HepG2 (cell line): ENCODE results near the gene METTL26. TPM values are rescaled to one million over a fixed set of nuclear protein-coding genes. Genes with fewer than 3 reads are reported as not detected.
A peak's percentile ranks its signal among the peaks of the same experiment; 100 is the strongest.

Experiments used
- ATAC-seq: fragments of 200-7000 bp; cut with Tn5 transposase; 3 replicates; pipeline ENCODE4 v1.9.1; 2020; ENCODE audit warnings: mild to moderate bottlenecking, moderate library complexity
- BruUV-seq: library from RNA; stranded (reverse); fragments of 400-500 nt; replicated peaks from 2 replicates; lab custom pipeline; 2021; lab: Mats Ljungman, UMichigan
- CTCF ChIA-PET: fragments of 300-600 bp; formaldehyde crosslinking; extraction: SDS; loops from one replicate; lab custom pipeline; 2021; ENCODE audit warnings: low total read pairs, inconsistent platforms, low intra/inter-chr PET ratio; lab: Yijun Ruan, JAX
- POLR2A ChIA-PET: fragments of 350-600 bp; sonication (Branson Sonifier 250); formaldehyde crosslinking; loops from one replicate; lab custom pipeline; 2020; ENCODE audit warnings: antibody characterized with exemption, inconsistent platforms; lab: Yijun Ruan, JAX
- DNase-seq: peaks from one replicate; pipeline ENCODE4 v3.0.0-alpha.2; 2015; ENCODE audit warnings: low spot score
- FAIRE-seq: peaks from 3 replicates; lab custom pipeline; 2011; peaks lifted over from hg19 to GRCh38; lab: Jason Lieb, UNC
- H2AFZ ChIP-seq: one replicate; pipeline ENCODE4 v1.6.1; 2011; ENCODE audit warnings: low read length, inconsistent platforms
- H3K27ac ChIP-seq: fragments of 300-600 bp; 3 replicates; pipeline ENCODE4 v1.8.0; 2011; ENCODE audit warnings: mixed run types, mild to moderate bottlenecking, mixed read lengths, low read length, inconsistent platforms; ENCODE audit not compliant: insufficient read depth; ENCODE audit errors: extremely low read length
- H3K27me3 ChIP-seq, 2 experiments: fragments of 200-600 bp in 1 of 2; 2 replicates in 1 of 2; 3 replicates in 1 of 2; pipeline versions ENCODE4 v1.6.0 to v1.8.0; 2011; ENCODE audit warnings: low read length in 2 of 2, mild to moderate bottlenecking in 2 of 2, moderate library complexity in 2 of 2, inconsistent platforms in 1 of 2; ENCODE audit not compliant: insufficient read depth in 2 of 2, control insufficient read depth in 1 of 2
- H3K36me3 ChIP-seq, 2 experiments: fragments of 200-600 bp in 1 of 2; replicated peaks in 1 of 2; 2 replicates in 1 of 2; 3 replicates in 1 of 2; pipeline versions ENCODE4 v1.5.1 to v1.8.0; 2011; ENCODE audit warnings: low read length in 2 of 2, inconsistent platforms in 1 of 2; ENCODE audit not compliant: insufficient read depth in 2 of 2, control insufficient read depth in 1 of 2
- H3K4me1 ChIP-seq: 2 replicates; pipeline ENCODE4 v1.5.1; 2012; ENCODE audit warnings: low read length, inconsistent platforms; ENCODE audit not compliant: insufficient read depth
- H3K4me2 ChIP-seq: 2 replicates; pipeline ENCODE4 v1.6.0; 2011; ENCODE audit warnings: low read depth, low read length, inconsistent platforms
- H3K4me3 ChIP-seq, 3 experiments: fragments of 200-600 bp in 1 of 3; sonication (generic), shearing (Covaris generic) in 1 of 3; replicated peaks in 1 of 3; 2 replicates each; pipeline ENCODE4 v1.5.1; 2011 to 2016; ENCODE audit warnings: low read length in 3 of 3, inconsistent platforms in 2 of 3, low read depth in 2 of 3, mild to moderate bottlenecking in 2 of 3, control low read depth in 1 of 3, mixed read lengths in 1 of 3; ENCODE audit not compliant: insufficient read depth in 1 of 3
- H3K79me2 ChIP-seq: one replicate; pipeline ENCODE4 v1.6.1; 2011; ENCODE audit warnings: low read length, inconsistent platforms; ENCODE audit not compliant: insufficient read depth
- H3K9ac ChIP-seq: 2 replicates; pipeline ENCODE4 v1.6.0; 2011; ENCODE audit warnings: mild to moderate bottlenecking, low read depth, low read length, inconsistent platforms; ENCODE audit not compliant: insufficient read depth
- H3K9me3 ChIP-seq: 2 replicates; pipeline ENCODE4 v1.5.1; 2012; ENCODE audit warnings: mild to moderate bottlenecking, low read length
- H4K20me1 ChIP-seq: 2 replicates; pipeline ENCODE4 v1.6.0; 2011; ENCODE audit warnings: inconsistent platforms, mild to moderate bottlenecking, low read length, moderate library complexity; ENCODE audit not compliant: insufficient read depth
- AGO2 ChIP-seq: fragments of 200-400 bp; formaldehyde crosslinking; optimal IDR thresholded peaks from 2 replicates; pipeline ENCODE3; 2017; ENCODE audit warnings: mild to moderate bottlenecking, low read depth, low read length, moderate library complexity
- HNRNPL ChIP-seq: fragments of 200-400 bp; formaldehyde crosslinking; IDR thresholded peaks from 2 replicates; pipeline ENCODE4 v1.6.1; 2017; ENCODE audit warnings: mild to moderate bottlenecking, low read depth, low read length
- KMT2A ChIP-seq: sonication (generic); formaldehyde crosslinking; IDR thresholded peaks from 2 replicates; pipeline ENCODE4 v1.4.0; 2020; ENCODE audit warnings: missing genetic modification reagents
- SETDB1 ChIP-seq: sonication (generic); formaldehyde crosslinking; IDR thresholded peaks from 2 replicates; pipeline ENCODE4 v1.5.1; 2020; ENCODE audit warnings: missing genetic modification reagents, mild to moderate bottlenecking, borderline replicate concordance
- ZNF205 ChIP-seq: IDR thresholded peaks from 2 replicates; pipeline ENCODE4 v1.6.1; 2018; ENCODE audit warnings: missing biosample characterization, missing genetic modification reagents
- ZNF275 ChIP-seq: sonication (generic); formaldehyde crosslinking; IDR thresholded peaks from 2 replicates; pipeline ENCODE4 v1.8.0; 2022; ENCODE audit warnings: missing genetic modification reagents, mild to moderate bottlenecking, inconsistent platforms, borderline replicate concordance
- WGBS: methylation state at CpG from one replicate; pipeline ENCODE4 v1.1.6; 2017; ENCODE audit warnings: low lambda C conversion rate; 5-methylcytosine and 5-hydroxymethylcytosine counted together
- in situ Hi-C: cut with HindIII; loops from 2 replicates; pipeline ENCODE4 v1.10.0; 2017; ENCODE audit warnings: low pct_unique_long_range_greater_than_20kb; ENCODE audit not compliant: extremely low pct_ligation_motif_present
- intact Hi-C: fragments of 100-400 bp; cut with micrococcal nuclease; formaldehyde crosslinking; loops from one replicate; pipeline ENCODE4 v1.10.0; 2022; ENCODE audit not compliant: unreplicated experiment
- polyA plus RNA-seq, 8 experiments: library from polyadenylated mRNA; depleted of rRNA in 3 of 8; stranded (reverse) in 7 of 8; unstranded in 1 of 8; fragments of >200 nt; fragmentation: Illumina TruSeq in 4 of 8; extraction: Trizol in 4 of 8; gene quantifications; 2 replicates each; pipeline versions ENCODE4 v1.2.1 to v1.2.3, GENCODE V29; 2011 to 2016; ENCODE audit warnings: low read depth in 4 of 8, missing spikeins in 1 of 8, mixed read lengths in 1 of 8; ENCODE audit not compliant: insufficient read depth in 1 of 8
- total RNA-seq, 5 experiments: library from RNA; depleted of rRNA; stranded (reverse); fragments of >200 nt; fragmentation: Illumina TruSeq; extraction: Trizol; gene quantifications; 2 replicates each; pipeline ENCODE4 v1.2.3, GENCODE V29; 2016; ENCODE audit warnings: low read depth in 1 of 5
- TF ChIP-seq, protein P1 (sequence below): sonication (generic); formaldehyde crosslinking; IDR thresholded peaks from 2 replicates; pipeline ENCODE4 v1.4.0; 2020; ENCODE audit warnings: missing genetic modification reagents

The METTL26 gene
- total and polyA plus RNA-seq, 2 of the 13 experiments (the other 11 are each of a cell fraction or from before 2014, with no cell fraction given) = 65.5 to 70.1 TPM

- Histone ChIP-seq H3K79me2 (peaks cover 4% of the 10 kb centered on the region), H3K36me3 (peaks cover 2 to 3% of the 10 kb centered on the region in 2 experiments; a peak in 1 of 5 replicates), H3K4me2 (no peak overlapping the region), H3K27me3 (no peaks in the 10 kb centered on the region), H2AFZ (no peak overlapping the region), H3K27ac (peak overlapping the region; percentile 58), H3K4me1 (peaks cover 50% of the 10 kb centered on the region), H3K9ac (no peak overlapping the region), H3K9me3 (no peaks in the 10 kb centered on the region), H4K20me1 (no peaks in the 10 kb centered on the region), H3K4me3 (no peak overlapping the region)
- in situ Hi-C loops (no loop called here), intact Hi-C loops (no loop called here)
- ChIA-PET POLR2A (interaction anchor here (1.8 kb wide), 1 partner anchor 9 kb away, joined by 4 read pairs; no protein-coding TSS in a partner anchor), CTCF (no interaction called here)
- BruUV-seq = no TSS peak
- WGBS = 92% methylated on average over 22 of the region's 28 CpGs
- no peak for FAIRE-seq
- no peak for ATAC-seq
- no peak for DNase-seq
- TF ChIP-seq ZNF205 (CRISPR knock-in tag) (no peak), HNRNPL (0 out of 2 replicates have a peak, but pooled peaks have one; percentile 40)
- TF ChIP-seq, protein P1, sequence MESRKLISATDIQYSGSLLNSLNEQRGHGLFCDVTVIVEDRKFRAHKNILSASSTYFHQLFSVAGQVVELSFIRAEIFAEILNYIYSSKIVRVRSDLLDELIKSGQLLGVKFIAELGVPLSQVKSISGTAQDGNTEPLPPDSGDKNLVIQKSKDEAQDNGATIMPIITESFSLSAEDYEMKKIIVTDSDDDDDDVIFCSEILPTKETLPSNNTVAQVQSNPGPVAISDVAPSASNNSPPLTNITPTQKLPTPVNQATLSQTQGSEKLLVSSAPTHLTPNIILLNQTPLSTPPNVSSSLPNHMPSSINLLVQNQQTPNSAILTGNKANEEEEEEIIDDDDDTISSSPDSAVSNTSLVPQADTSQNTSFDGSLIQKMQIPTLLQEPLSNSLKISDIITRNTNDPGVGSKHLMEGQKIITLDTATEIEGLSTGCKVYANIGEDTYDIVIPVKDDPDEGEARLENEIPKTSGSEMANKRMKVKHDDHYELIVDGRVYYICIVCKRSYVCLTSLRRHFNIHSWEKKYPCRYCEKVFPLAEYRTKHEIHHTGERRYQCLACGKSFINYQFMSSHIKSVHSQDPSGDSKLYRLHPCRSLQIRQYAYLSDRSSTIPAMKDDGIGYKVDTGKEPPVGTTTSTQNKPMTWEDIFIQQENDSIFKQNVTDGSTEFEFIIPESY (CRISPR knock-in tag) = peak; percentile 71
These were observed 16.6 kb upstream of the METTL26 start for GRCh38 chr16:652454-653305.

GRCh38 chr16:651844-652243 is 15.7 kb upstream of the METTL26 start:
- BruUV-seq = no TSS peak
- no peak overlapping the region for H3K4me2 ChIP-seq
- no peak for ATAC-seq
- intact Hi-C loops (no loop called here), in situ Hi-C loops (no loop called here)
- no peaks in the 10 kb centered on the region for H3K27me3 ChIP-seq
- H3K4me1 ChIP-seq = peaks cover 58% of the 10 kb centered on the region
- no peak overlapping the region for H3K4me3 ChIP-seq
- TF ChIP-seq SETDB1 (CRISPR knock-in tag) = no peak
- no peak for TF ChIP-seq KMT2A (CRISPR knock-in tag)
- TF ChIP-seq AGO2 = peak; percentile 21
- no peak for TF ChIP-seq ZNF275
- H3K9me3 ChIP-seq = no peaks in the 10 kb centered on the region
- H4K20me1 ChIP-seq = no peaks in the 10 kb centered on the region
- no peak overlapping the region for H3K9ac ChIP-seq
- ChIA-PET POLR2A (interaction anchor here (1.8 kb wide), 1 partner anchor 8 kb away, joined by 4 read pairs; no protein-coding TSS in a partner anchor), CTCF (no interaction called here)
- WGBS = 100% methylated on average over 5 of the region's 22 CpGs
- FAIRE-seq = no peak
- no peak overlapping the region for H3K27ac ChIP-seq
- H2AFZ ChIP-seq = no peak overlapping the region
- no peak for DNase-seq
- H3K36me3 ChIP-seq = peaks cover 2 to 3% of the 10 kb centered on the region in 2 experiments; a peak in 1 of 5 replicates
- H3K79me2 ChIP-seq = peaks cover 6% of the 10 kb centered on the region
